AG09309 (cell line): ENCODE data around the gene SIDT2.
"Not testable (repeated sequence)": the region's sequence is repeated elsewhere in the genome, so short reads cannot be mapped to it uniquely, and the experiment has no call there.

ENCODE experiments used
- DNase-seq: peaks from one replicate; pipeline ENCODE4 v3.0.0-alpha.2; 2010; ENCODE audit warnings: low read depth
- H3K4me3 ChIP-seq: 2 replicates; pipeline ENCODE4 v1.5.1; 2011; ENCODE audit warnings: mild to moderate bottlenecking, low read depth, low read length, moderate library complexity; ENCODE audit not compliant: control insufficient read depth
- TF ChIP-seq, protein P1 (sequence below): IDR thresholded peaks from 2 replicates; pipeline ENCODE4 v1.5.1; 2011; ENCODE audit warnings: mild to moderate bottlenecking, low read depth, low read length, inconsistent platforms; ENCODE audit not compliant: insufficient read depth, control insufficient read depth; ENCODE audit errors: missing control alignments

SIDT2 gene

GRCh38 chr11:117204283-117205080 lies 25.9 kb downstream of the SIDT2 start:
- H3K4me3 ChIP-seq = no peak overlapping the region
- TF ChIP-seq, protein P1, sequence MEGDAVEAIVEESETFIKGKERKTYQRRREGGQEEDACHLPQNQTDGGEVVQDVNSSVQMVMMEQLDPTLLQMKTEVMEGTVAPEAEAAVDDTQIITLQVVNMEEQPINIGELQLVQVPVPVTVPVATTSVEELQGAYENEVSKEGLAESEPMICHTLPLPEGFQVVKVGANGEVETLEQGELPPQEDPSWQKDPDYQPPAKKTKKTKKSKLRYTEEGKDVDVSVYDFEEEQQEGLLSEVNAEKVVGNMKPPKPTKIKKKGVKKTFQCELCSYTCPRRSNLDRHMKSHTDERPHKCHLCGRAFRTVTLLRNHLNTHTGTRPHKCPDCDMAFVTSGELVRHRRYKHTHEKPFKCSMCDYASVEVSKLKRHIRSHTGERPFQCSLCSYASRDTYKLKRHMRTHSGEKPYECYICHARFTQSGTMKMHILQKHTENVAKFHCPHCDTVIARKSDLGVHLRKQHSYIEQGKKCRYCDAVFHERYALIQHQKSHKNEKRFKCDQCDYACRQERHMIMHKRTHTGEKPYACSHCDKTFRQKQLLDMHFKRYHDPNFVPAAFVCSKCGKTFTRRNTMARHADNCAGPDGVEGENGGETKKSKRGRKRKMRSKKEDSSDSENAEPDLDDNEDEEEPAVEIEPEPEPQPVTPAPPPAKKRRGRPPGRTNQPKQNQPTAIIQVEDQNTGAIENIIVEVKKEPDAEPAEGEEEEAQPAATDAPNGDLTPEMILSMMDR = no peak
- DNase-seq = no peak

GRCh38 chr11:117205211-117205818 lies 26.8 kb downstream of the SIDT2 start:
- DNase-seq = no peak
- no peak overlapping the region for H3K4me3 ChIP-seq
- TF ChIP-seq, protein P1 = no peak

- not testable (repeated sequence) for H3K4me3 ChIP-seq, DNase-seq
Measured at GRCh38 chr11:117206111-117206510, 27.6 kb downstream of the SIDT2 start.

DNA sequence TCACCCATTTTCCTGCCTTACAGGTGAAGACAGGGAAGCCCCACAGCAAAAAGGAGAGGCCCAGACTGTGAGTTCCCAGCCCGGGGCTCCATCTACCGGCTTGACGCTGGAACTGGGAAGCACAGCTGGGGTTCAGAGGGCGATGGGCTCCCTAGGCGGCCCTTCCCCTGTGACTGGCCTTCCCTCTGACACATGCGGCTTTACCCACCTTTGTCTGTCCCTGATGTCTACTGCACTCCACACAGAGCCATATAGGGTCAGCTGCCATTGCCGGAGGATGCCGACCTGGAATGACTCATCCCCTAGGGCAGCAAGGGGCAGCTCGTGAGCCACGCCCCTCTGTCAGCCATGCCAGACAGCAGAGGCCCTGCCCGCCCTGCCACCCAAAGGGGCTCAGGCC lies 28.3 kb downstream of the SIDT2 start:
- H3K4me3 ChIP-seq, DNase-seq: not testable (repeated sequence)

GRCh38 chr11:117207481-117207880 lies 28.9 kb downstream of the SIDT2 start:
- DNase-seq, H3K4me3 ChIP-seq: not testable (repeated sequence)

- not testable (repeated sequence) for DNase-seq, H3K4me3 ChIP-seq
- TF ChIP-seq, protein P1 = peak; percentile 13
Measured at GRCh38 chr11:117208710-117209109, 30.2 kb downstream of the SIDT2 start.

- not testable (repeated sequence) for DNase-seq, H3K4me3 ChIP-seq
Measured at GRCh38 chr11:117209351-117210125, 31.0 kb downstream of the SIDT2 start.

DNA sequence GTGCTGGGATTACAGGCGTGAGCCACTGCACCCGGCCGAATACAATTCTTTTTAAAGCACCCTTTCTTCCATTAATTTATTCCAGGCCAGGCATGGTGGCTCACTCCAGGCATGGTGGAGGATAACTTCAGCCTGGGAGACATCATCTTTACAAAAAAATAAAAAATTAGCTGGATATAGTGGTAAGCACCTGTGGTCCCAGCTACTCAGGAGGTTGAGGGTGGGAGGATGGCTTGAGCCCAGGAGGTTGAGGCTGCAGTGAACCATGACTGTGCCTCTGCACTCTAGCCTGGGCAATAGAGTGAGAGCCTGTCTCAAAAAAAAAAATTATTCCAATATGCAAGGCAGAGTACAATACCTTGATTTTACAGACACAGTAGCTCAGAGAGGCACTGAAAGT lies 32.1 kb downstream of the SIDT2 start:
- no peak for DNase-seq
- TF ChIP-seq, protein P1 = no peak
- no peak overlapping the region for H3K4me3 ChIP-seq
